AG08395 (cell line): Measurements from ENCODE around the gene MMP21.

Source experiments
- DNase-seq: peaks from one replicate; pipeline ENCODE4 v3.0.0; 2012; ENCODE audit warnings: mixed read lengths, low spot score

MMP21 gene

GRCh38 chr10:125765835-125766234 is 9.8 kb downstream of the MMP21 start:
- no peak for DNase-seq

- no peak for DNase-seq
These were observed 12.7 kb downstream of the MMP21 start for GRCh38 chr10:125762692-125763648.

GRCh38 chr10:125761961-125762360 is 13.7 kb downstream of the MMP21 start:
- DNase-seq, result no peak

- no peak for DNase-seq
These were observed 17.9 kb downstream of the MMP21 start for GRCh38 chr10:125757742-125758141.

GRCh38 chr10:125756853-125757487 is 18.7 kb downstream of the MMP21 start:
- no peak for DNase-seq

GRCh38 chr10:125756196-125756595 is 19.4 kb downstream of the MMP21 start:
- no peak for DNase-seq

- no peak for DNase-seq
These were observed 28.2 kb downstream of the MMP21 start for GRCh38 chr10:125747417-125747816.

GRCh38 chr10:125744909-125745308 is 30.7 kb downstream of the MMP21 start:
- no peak for DNase-seq

- no peak for DNase-seq
These were observed 33.2 kb downstream of the MMP21 start for GRCh38 chr10:125742465-125742864.

GRCh38 chr10:125739994-125740679 is 35.5 kb downstream of the MMP21 start:
- no peak for DNase-seq

GRCh38 chr10:125738206-125738605 is 37.4 kb downstream of the MMP21 start:
- no peak for DNase-seq

- no peak for DNase-seq
These were observed 40.8 kb downstream of the MMP21 start for GRCh38 chr10:125734823-125735222.

GRCh38 chr10:125734148-125734547 is 41.5 kb downstream of the MMP21 start:
- DNase-seq, result no peak

GRCh38 chr10:125727436-125727835 is 48.2 kb downstream of the MMP21 start:
- no peak for DNase-seq

GRCh38 chr10:125726914-125727313 is 48.7 kb downstream of the MMP21 start:
- DNase-seq, result no peak

- no peak for DNase-seq
These were observed 52.8 kb downstream of the MMP21 start for GRCh38 chr10:125722811-125723210.

GRCh38 chr10:125721035-125721434 is 54.6 kb downstream of the MMP21 start:
- no peak for DNase-seq

GRCh38 chr10:125720002-125720382 is 55.6 kb downstream of the MMP21 start:
- no peak for DNase-seq

GRCh38 chr10:125719173-125720001 is 56.2 kb downstream of the MMP21 start, which contains the start of gene EDRF1:
Gene EDRF1, plus strand, starts transcription at chr10:125719709. Its CDS starts 99 bp downstream, at chr10:125719808.
- DNase-seq, result peak; percentile 99
